Prostate gland (tissue), 2 donors: Measurements from ENCODE around the gene EXD2. TPM values are rescaled to one million over a fixed set of nuclear protein-coding genes. Genes with fewer than 3 reads are reported as not detected.
A peak's percentile ranks its signal among the peaks of the same experiment; 100 is the strongest.

ENCODE experiments used
- DNase-seq: peaks from one replicate; pipeline ENCODE4 v3.0.0-alpha.2; 2019; ENCODE audit warnings: low spot score
- H3K27ac ChIP-seq, 2 donors: fragments of 200-600 bp; sonication (generic); 2 replicates each; pipeline ENCODE4 v1.5.1; 2017 to 2019
- H3K27me3 ChIP-seq: fragments of 200-600 bp; sonication (generic); replicated peaks from 2 replicates; pipeline ENCODE4 v1.5.1; 2019; ENCODE audit not compliant: insufficient read depth
- H3K36me3 ChIP-seq, 2 donors: fragments of 200-600 bp; sonication (generic); 1 replicate in 1 of 2; 2 replicates in 1 of 2; pipeline versions ENCODE4 v1.5.1 to v1.8.1; 2017 to 2019
- H3K4me1 ChIP-seq: fragments of 200-600 bp; sonication (generic); replicated peaks from 2 replicates; pipeline ENCODE4 v1.5.1; 2019
- H3K4me3 ChIP-seq, 2 donors: fragments of 200-600 bp; sonication (generic); 2 replicates each; pipeline ENCODE4 v1.5.1; 2017 to 2019
- H3K9me3 ChIP-seq: fragments of 200-600 bp; sonication (generic); 2 replicates; pipeline ENCODE4 v1.5.1; 2017
- CTCF ChIP-seq, 4 experiments: fragments of 200-600 bp in 2 of 4; fragments of 450-650 bp in 2 of 4; sonication (generic) in 2 of 4; IDR thresholded peaks; 1 replicate in 3 of 4; 2 replicates in 1 of 4; pipeline ENCODE4 v1.5.1; 2016 to 2019; ENCODE audit warnings: antibody characterized with exemption in 4 of 4, mild to moderate bottlenecking in 2 of 4, moderate library complexity in 2 of 4
- POLR2A ChIP-seq: fragments of 450-650 bp; IDR thresholded peaks from one replicate; pipeline ENCODE4 v1.6.1; 2016; ENCODE audit warnings: antibody characterized with exemption, mild to moderate bottlenecking
- POLR2AphosphoS5 ChIP-seq: sonication (generic); formaldehyde crosslinking; IDR thresholded peaks from one replicate; pipeline ENCODE4 v1.6.1; 2017; ENCODE audit warnings: antibody characterized with exemption
- WGBS: methylation state at CpG from one replicate; pipeline ENCODE4 v1.1.5; 2018; 5-methylcytosine and 5-hydroxymethylcytosine counted together
- intact Hi-C: fragments of 100-400 bp; cut with DNase I; formaldehyde crosslinking; loops from one replicate; pipeline ENCODE4 v1.14.2; 2022
- total RNA-seq, 2 donors: library from RNA; depleted of rRNA; stranded (reverse); fragments of >200 nt; gene quantifications; one replicate each; pipeline ENCODE4 v1.1.0, GENCODE V29; 2016

Gene EXD2
- total RNA-seq, 2 donors from 2014 or later, result 22.7 to 25.3 TPM

GRCh38 chr14:69249603-69250002 lies 58.3 kb downstream of the EXD2 start:
- intact Hi-C loops, result loop anchor here (10.0 kb wide), 2 partner anchors 115 to 325 kb away; partner anchors contain the start of gene CCDC177
- Histone ChIP-seq H3K36me3 (no peaks in the 10 kb centered on the region), H3K4me3 (no peak overlapping the region), H3K9me3 (no peaks in the 10 kb centered on the region), H3K27ac (no peak overlapping the region), H3K27me3 (no peaks in the 10 kb centered on the region), H3K4me1 (no peaks in the 10 kb centered on the region)
- DNase-seq, result no peak
- 95% methylated on average over 5 of the region's 5 CpGs for WGBS
- no peak for TF ChIP-seq POLR2A
- TF ChIP-seq CTCF (IDR thresholded peaks at IDR 0.05), result no peak
- no peak for TF ChIP-seq POLR2AphosphoS5

DNA sequence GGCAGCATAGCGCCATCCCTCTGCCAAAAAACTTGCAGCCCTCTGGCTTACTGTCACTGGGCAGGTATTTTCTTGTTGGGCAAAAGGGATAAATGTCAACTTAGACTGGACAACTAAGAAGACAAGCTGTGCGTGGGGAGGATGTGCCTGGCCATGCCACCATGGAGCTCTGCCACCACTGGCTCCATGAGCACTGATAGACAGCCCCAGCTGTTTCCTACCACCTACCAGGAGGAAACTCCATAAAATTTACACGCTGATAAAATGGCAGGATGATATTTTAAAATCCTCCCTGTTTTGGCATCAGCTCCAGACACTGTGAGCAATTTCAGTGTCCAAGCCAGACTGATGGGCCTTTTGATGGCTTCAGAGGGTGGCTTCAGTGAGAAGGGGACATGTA lies 61.6 kb downstream of the EXD2 start:
- Histone ChIP-seq H3K4me1 (no peaks in the 10 kb centered on the region), H3K36me3 (no peaks in the 10 kb centered on the region), H3K27me3 (no peaks in the 10 kb centered on the region), H3K9me3 (no peaks in the 10 kb centered on the region), H3K27ac (no peak overlapping the region), H3K4me3 (no peak overlapping the region)
- TF ChIP-seq POLR2A (no peak), POLR2AphosphoS5 (no peak), CTCF (IDR thresholded peaks at IDR 0.05) (no peak)
- WGBS, result 41% methylated on average over 3 of the region's 3 CpGs
- intact Hi-C loops, result no loop called here
- DNase-seq, result no peak

DNA sequence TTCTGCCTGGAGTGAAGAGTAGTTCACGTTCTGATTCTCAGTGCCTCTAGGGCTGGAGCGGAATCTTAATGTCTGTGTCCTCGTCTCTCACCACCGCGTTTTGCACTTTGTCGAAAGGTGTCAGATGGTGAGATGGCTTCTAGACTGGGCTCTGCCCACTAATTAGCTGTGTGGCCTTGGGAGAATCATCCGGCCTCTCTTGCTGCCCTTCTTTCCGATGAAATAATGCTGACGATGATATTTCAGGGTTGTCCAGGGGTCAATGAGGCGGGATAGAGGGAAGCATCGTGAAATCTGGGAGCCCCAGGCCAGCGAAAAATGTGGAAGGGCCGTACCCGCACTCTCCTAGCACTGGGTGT lies 67.8 kb downstream of the EXD2 start:
- TF ChIP-seq CTCF (IDR thresholded peaks at IDR 0.05) (no peak), POLR2AphosphoS5 (no peak), POLR2A (no peak)
- intact Hi-C loops, result loop anchor here (5.0 kb wide), 1 partner anchor 93 kb away; no protein-coding TSS in a partner anchor
- no peaks in the 10 kb centered on the region for H3K4me1 ChIP-seq
- H3K9me3 ChIP-seq, result no peaks in the 10 kb centered on the region
- H3K36me3 ChIP-seq, result no peaks in the 10 kb centered on the region
- DNase-seq, result no peak
- no peak overlapping the region for H3K27ac ChIP-seq
- peak overlapping the region in 1 of 2 donors; percentile 54 for H3K4me3 ChIP-seq
- WGBS, result 46% methylated on average over 14 of the region's 14 CpGs
- no peaks in the 10 kb centered on the region for H3K27me3 ChIP-seq

- H3K4me3 ChIP-seq, result peak within 1 kb of the TSS; percentile 39 to 54
- H3K27me3 ChIP-seq, result no peaks in the 10 kb centered on the region
- no peak within 1 kb of the TSS for H3K27ac ChIP-seq
- DNase-seq, result no peak
- 3% methylated on average over 46 of the region's 74 CpGs for WGBS
- H3K9me3 ChIP-seq, result no peaks in the 10 kb centered on the region
- intact Hi-C loops, result loop anchor here (5.0 kb wide), 1 partner anchor 93 kb away; no protein-coding TSS in a partner anchor
- no peaks in the 10 kb centered on the region for H3K4me1 ChIP-seq
- no peaks in the 10 kb centered on the region for H3K36me3 ChIP-seq
- TF ChIP-seq POLR2A, result no peak
- peak in 1 of 4 experiments; percentile 20 for TF ChIP-seq CTCF (IDR thresholded peaks at IDR 0.05)
- TF ChIP-seq POLR2AphosphoS5, result no peak
Observed at GRCh38 chr14:69259527-69260189, 68.4 kb downstream of the EXD2 start, which contains the start of gene GALNT16. GALNT16 (plus strand) TSS chr14:69260158; CDS start chr14:69260291, 133 bp downstream.
